Lower lobe of right lung (tissue), 2 donors: ENCODE measurements around the gene DDO. TPM values are rescaled to one million over a fixed set of nuclear protein-coding genes. Genes with fewer than 3 reads are reported as not detected.

Experiments used
- ATAC-seq, 2 donors: fragments of 200-7000 bp; cut with Tn5 transposase; one replicate each; pipeline ENCODE4 v1.9.1; 2020 to 2022; ENCODE audit warnings: mild to moderate bottlenecking in 2 of 2, moderate library complexity in 2 of 2
- DNase-seq: peaks from one replicate; pipeline ENCODE4 v3.0.0-alpha.2; 2020
- H3K27ac ChIP-seq: fragments of 200-600 bp; one replicate; pipeline ENCODE4 v1.8.0; 2022
- H3K27me3 ChIP-seq: fragments of 200-600 bp; one replicate; pipeline ENCODE4 v1.8.0; 2022; ENCODE audit warnings: low read depth
- H3K36me3 ChIP-seq: fragments of 200-600 bp; one replicate; pipeline ENCODE4 v1.8.0; 2022; ENCODE audit warnings: mild to moderate bottlenecking
- H3K4me1 ChIP-seq: fragments of 200-600 bp; one replicate; pipeline ENCODE4 v1.8.0; 2022
- H3K4me3 ChIP-seq: fragments of 200-600 bp; one replicate; pipeline ENCODE4 v1.8.0; 2022; ENCODE audit warnings: mild to moderate bottlenecking
- H3K9me3 ChIP-seq: fragments of 200-600 bp; one replicate; pipeline ENCODE4 v1.8.0; 2022
- CTCF ChIP-seq: fragments of 200-600 bp; IDR thresholded peaks from one replicate; pipeline ENCODE4 v1.8.0; 2022; ENCODE audit warnings: antibody characterized with exemption, mild to moderate bottlenecking
- intact Hi-C: fragments of 100-400 bp; cut with DNase I; formaldehyde crosslinking; loops from one replicate; pipeline ENCODE4 v1.11.0; 2022
- total RNA-seq: library from RNA; stranded (reverse); fragmentation: NEBNext Ultra II Directional; extraction: Animal tissue kit (Norgen Biotek cat#: 25700); gene quantifications from one replicate; pipeline ENCODE4 v1.2.1, GENCODE V29; 2021
- donor health status: DM: no; HTN: yes; CAD: no; lungs with severe emphysema.

The DDO gene
- total RNA-seq, 1 donor from 2014 or later, result 10.8 TPM

- TF ChIP-seq CTCF, result no peak
- peaks cover 12% of the 10 kb centered on the region for H3K4me1 ChIP-seq
- H3K27ac ChIP-seq, result no peak overlapping the region
- intact Hi-C loops, result no loop called here
- DNase-seq, result no peak
- H3K36me3 ChIP-seq, result no peaks in the 10 kb centered on the region
- no peaks in the 10 kb centered on the region for H3K27me3 ChIP-seq
- H3K9me3 ChIP-seq, result no peaks in the 10 kb centered on the region
- no peak overlapping the region for H3K4me3 ChIP-seq
- peak in 1 of 2 donors; percentile 38 for ATAC-seq
Observed at GRCh38 chr6:110348961-110349690, 66.2 kb downstream of the DDO start.

- Histone ChIP-seq H3K4me1 (peaks cover 9% of the 10 kb centered on the region), H3K4me3 (no peak overlapping the region), H3K27ac (no peak overlapping the region), H3K9me3 (no peaks in the 10 kb centered on the region), H3K27me3 (no peaks in the 10 kb centered on the region), H3K36me3 (no peaks in the 10 kb centered on the region)
- intact Hi-C loops, result no loop called here
- no peak for DNase-seq
- TF ChIP-seq CTCF, result no peak
- no peak for ATAC-seq
Observed at GRCh38 chr6:110345025-110345424, 70.3 kb downstream of the DDO start.

- no peaks in the 10 kb centered on the region for H3K27me3 ChIP-seq
- no peaks in the 10 kb centered on the region for H3K36me3 ChIP-seq
- TF ChIP-seq CTCF, result no peak
- ATAC-seq (no peak), DNase-seq (no peak)
- H3K4me1 ChIP-seq, result peaks cover 9% of the 10 kb centered on the region
- intact Hi-C loops, result no loop called here
- no peaks in the 10 kb centered on the region for H3K9me3 ChIP-seq
- no peak overlapping the region for H3K27ac ChIP-seq
- H3K4me3 ChIP-seq, result no peak overlapping the region
Observed at GRCh38 chr6:110342759-110343158, 72.6 kb downstream of the DDO start.

Other genes starting within 250 kb of the DDO start
- 4.3 TPM for gene WASF1, start 235.9 kb downstream of the DDO start, total RNA-seq
- gene CDC40, start 235.1 kb downstream of the DDO start, total RNA-seq, result 27.9 TPM
- 2.8 TPM for gene METTL24, start 57.2 kb downstream of the DDO start, total RNA-seq
- gene SLC22A16, start 61.0 kb upstream of the DDO start, total RNA-seq, result 0.80 TPM